ENCODE data around the gene THOC1.

The THOC1 gene

GRCh38 chr18:285817-286216 is 18.0 kb upstream of the THOC1 start:
- no peak for DNase-seq (ENCODE audit: low spot score)

GRCh38 chr18:275486-275885 is 7.6 kb upstream of the THOC1 start:
- no peak for DNase-seq (ENCODE audit: low spot score)

- DNase-seq (ENCODE audit: low spot score), result no peak
Measured at GRCh38 chr18:274313-274712, 6.5 kb upstream of the THOC1 start.

GRCh38 chr18:273525-273924 is 5.7 kb upstream of the THOC1 start:
- no peak for DNase-seq (ENCODE audit: low spot score)

GRCh38 chr18:272650-273049 is 4.8 kb upstream of the THOC1 start:
- DNase-seq (ENCODE audit: low spot score), result no peak

- no peak for DNase-seq (ENCODE audit: low spot score)
Measured at GRCh38 chr18:269480-270095, 1.7 kb upstream of the THOC1 start.

GRCh38 chr18:267380-267687 is 513 bp downstream of the THOC1 start:
- DNase-seq (ENCODE audit: low spot score), result no peak

GRCh38 chr18:261398-262073 is 6.3 kb downstream of the THOC1 start:
- no peak for DNase-seq (ENCODE audit: low spot score)

- no peak for DNase-seq (ENCODE audit: low spot score)
Measured at GRCh38 chr18:260547-260946, 7.3 kb downstream of the THOC1 start.

GRCh38 chr18:255171-255570 is 12.7 kb downstream of the THOC1 start:
- no peak for DNase-seq (ENCODE audit: low spot score)

- no peak for DNase-seq (ENCODE audit: low spot score)
Measured at GRCh38 chr18:253121-253520, 14.7 kb downstream of the THOC1 start.

GRCh38 chr18:251572-251971 is 16.3 kb downstream of the THOC1 start:
- DNase-seq (ENCODE audit: low spot score), result no peak

GRCh38 chr18:250685-251084 is 17.2 kb downstream of the THOC1 start:
- no peak for DNase-seq (ENCODE audit: low spot score)

- DNase-seq (ENCODE audit: low spot score), result no peak
Measured at GRCh38 chr18:248053-248452, 19.8 kb downstream of the THOC1 start.

- no peak for DNase-seq (ENCODE audit: low spot score)
Measured at GRCh38 chr18:245282-245847, 22.5 kb downstream of the THOC1 start.

- DNase-seq (ENCODE audit: low spot score), result no peak
Measured at GRCh38 chr18:240175-240574, 27.7 kb downstream of the THOC1 start.

- no peak for DNase-seq (ENCODE audit: low spot score)
Measured at GRCh38 chr18:231563-231962, 36.3 kb downstream of the THOC1 start.

- DNase-seq (ENCODE audit: low spot score), result no peak
Measured at GRCh38 chr18:228586-228985, 39.3 kb downstream of the THOC1 start.

GRCh38 chr18:227902-228301 is 39.9 kb downstream of the THOC1 start:
- DNase-seq (ENCODE audit: low spot score), result no peak

GRCh38 chr18:227374-227773 is 40.5 kb downstream of the THOC1 start:
- DNase-seq (ENCODE audit: low spot score), result no peak

- DNase-seq (ENCODE audit: low spot score), result no peak
Measured at GRCh38 chr18:225745-226144, 42.1 kb downstream of the THOC1 start.

GRCh38 chr18:220708-221107 is 47.1 kb downstream of the THOC1 start:
- DNase-seq (ENCODE audit: low spot score), result no peak

GRCh38 chr18:217532-218336 is 50.1 kb downstream of the THOC1 start:
- DNase-seq (ENCODE audit: low spot score), result no peak

All from left forelimb (tissue), 1 donor.